Amniotic epithelial cell (primary cell): ENCODE measurements around the gene NPIPB13.
"Not testable (repeated sequence)": the region's sequence is repeated elsewhere in the genome, so short reads cannot be mapped to it uniquely, and the experiment has no call there.

Experiments
- DNase-seq: peaks from one replicate; pipeline ENCODE4 v3.0.0-alpha.2; 2010; ENCODE audit warnings: low read depth

The NPIPB13 gene

DNA sequence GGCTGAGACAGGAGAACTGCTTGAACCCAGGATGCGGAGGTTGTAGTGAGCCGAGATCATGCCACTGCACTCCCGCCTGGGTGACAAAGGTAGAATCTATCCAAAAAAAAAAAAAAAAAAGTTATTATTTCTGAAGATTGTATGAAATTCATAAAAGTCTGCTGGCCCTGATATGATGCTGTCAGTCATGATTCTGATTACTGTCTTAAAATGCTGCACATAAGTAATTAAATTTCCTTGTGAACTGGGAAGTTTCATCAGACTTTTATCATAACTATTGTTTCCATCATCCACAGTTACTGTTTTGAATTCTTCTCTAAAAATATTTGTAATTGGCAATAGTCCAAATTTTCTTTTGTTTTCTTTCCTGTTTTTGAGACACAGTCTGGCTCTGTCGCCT, at the start of gene NPIPB13:
NPIPB13 (minus strand) TSS at position 101 of the 400 bp plus-strand sequence. CDS start 2,906 bp downstream, outside the sequence.
- DNase-seq, result not testable (repeated sequence)

DNA sequence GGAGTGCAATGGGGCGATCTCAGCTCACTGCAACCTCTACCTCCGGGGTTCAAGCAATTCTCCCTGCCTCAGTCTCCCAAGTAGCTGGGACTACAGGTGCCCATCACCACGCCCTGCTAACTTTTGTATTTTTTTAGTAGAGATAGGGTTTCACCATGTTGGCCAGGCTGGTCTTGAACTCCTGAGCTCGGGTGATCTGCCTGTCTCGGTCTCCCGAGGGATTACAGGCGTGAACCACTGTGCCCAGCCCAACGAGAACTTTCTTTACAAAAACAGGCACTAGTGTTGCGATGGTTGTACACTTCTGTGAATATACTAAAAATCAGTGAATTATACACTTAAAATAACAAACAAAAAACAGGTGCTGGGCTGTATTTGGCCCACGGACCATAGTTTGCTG, 34.1 kb upstream of the NPIPB13 start:
- DNase-seq, result not testable (repeated sequence)

DNA sequence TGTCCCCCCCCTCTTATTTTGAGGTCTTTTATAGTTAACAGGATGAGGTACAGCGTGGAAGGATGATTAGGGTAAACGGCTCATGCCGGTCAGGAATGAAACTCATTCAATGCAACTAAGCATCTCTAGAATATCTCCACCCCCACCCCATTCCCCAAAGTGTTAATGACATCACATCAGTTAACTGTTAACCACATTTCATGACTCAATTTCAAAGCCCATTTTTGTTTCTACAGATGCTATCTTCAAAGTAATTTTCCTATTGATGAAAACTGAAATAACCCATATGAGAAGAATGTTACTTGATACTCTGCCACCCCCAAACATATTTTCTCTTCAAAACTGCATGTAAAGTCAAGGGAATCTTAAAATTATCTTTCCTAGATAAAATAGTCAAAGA, 30.2 kb upstream of the NPIPB13 start:
- not testable (repeated sequence) for DNase-seq

DNA sequence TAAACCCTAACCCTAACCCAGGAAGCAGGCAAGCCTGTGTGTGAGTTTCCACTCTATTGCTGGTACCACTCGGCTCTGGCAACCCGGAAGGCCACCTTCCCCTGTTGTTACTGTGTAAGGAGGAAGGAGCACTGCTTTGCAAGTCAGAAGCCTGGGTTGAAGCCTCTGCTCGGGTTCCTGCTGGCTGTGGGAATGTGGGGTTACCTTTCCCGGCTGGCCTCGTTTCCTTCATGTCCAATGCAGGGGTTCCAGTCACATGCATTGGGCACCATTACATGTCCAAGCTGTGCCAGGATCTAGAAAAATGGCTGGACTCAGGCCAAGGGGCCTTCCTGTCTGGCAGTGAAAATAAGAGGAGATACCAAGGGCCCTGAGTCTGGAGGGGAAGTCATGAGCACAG, 31.2 kb downstream of the NPIPB13 start:
- DNase-seq, result not testable (repeated sequence)

DNA sequence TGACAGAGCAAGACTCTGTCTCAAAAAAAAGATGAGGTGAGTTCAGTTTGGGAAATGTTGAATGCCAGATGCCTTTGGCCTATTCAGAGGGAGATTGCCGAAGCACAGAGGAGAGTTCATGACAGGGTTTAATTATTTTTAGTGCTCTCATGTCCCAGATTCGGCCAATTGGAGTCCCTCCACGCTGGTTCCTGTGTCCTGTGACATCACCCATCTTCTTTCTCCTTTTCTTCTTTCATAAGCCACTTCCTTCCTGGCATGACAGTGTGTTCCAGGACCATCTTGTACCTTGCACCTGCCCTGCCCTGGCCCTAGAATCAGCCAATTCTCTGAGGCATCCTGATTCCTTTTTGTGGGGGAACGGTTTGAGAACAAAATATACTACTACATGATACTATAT, 36.9 kb downstream of the NPIPB13 start:
- DNase-seq, result not testable (repeated sequence)

DNA sequence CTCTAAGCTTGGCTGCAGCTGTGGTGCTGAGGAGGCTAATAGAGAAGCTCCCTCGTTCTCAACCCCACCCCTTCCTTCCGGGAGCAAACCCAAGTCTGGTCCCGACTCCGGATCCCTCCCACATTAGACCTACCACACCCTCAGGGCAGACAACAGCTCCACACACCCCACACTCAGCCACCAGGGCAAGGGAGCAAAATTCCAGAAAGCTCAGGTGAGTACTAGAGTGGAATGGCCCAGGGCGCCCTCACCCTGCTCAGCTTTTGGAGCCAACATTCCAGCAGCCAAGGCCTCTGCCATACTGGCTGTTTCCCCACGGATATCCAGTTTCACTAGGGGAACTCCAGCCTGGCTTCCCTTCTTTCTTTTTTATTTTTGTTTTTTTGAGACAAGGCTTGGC, 39.2 kb downstream of the NPIPB13 start:
- not testable (repeated sequence) for DNase-seq

DNA sequence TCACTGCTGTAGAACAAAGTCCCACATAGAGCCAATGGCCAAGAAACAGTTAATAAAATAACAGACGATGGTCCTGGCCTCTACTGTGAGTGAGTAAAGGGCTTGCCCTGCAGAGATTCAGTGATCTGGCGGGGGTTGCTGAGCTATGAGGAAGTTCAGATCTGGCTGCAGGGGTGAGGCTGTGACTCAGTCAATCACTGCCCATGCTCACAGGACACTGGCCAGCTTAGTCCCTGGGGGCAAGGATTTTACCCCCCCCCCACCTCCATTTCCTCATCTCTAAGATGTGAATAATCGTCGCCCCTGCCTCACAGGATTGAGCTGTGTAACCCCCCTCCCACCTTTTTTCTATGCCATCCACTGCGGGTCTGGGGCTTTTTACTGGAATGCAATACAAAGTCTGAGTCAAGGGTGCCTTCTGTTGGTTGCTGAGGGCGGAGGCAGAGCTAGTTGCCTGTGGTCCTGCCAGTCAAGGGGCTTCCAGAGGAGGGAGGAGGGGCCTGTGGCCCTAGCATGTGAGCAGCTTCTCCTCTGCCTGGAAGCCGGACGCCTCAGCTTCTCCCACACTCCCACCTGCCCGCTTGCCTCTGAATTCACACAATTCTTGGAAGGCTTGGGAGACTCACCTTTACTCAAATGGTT, 41.1 kb downstream of the NPIPB13 start:
- DNase-seq, result not testable (repeated sequence)

DNA sequence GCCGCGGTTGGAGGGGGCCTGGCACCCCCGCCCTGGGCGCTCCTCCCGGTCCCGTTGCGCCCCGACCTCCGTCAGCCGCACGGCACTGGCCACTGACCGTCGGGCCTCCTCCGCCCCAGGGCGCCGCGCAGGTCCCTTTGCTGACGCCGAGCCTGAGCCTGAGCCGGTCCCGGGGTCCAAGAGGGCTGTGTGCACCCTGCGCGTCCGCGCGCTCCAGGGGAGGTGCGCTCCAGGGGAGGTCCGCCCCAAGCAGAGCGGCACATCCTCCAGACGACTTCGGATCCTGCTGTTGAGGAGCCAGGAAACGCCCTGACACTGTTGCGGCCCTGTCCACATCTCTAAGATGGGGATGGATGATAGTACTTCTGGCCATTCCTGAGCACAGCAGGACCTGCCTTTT, 42.0 kb downstream of the NPIPB13 start:
- DNase-seq, result not testable (repeated sequence)

DNA sequence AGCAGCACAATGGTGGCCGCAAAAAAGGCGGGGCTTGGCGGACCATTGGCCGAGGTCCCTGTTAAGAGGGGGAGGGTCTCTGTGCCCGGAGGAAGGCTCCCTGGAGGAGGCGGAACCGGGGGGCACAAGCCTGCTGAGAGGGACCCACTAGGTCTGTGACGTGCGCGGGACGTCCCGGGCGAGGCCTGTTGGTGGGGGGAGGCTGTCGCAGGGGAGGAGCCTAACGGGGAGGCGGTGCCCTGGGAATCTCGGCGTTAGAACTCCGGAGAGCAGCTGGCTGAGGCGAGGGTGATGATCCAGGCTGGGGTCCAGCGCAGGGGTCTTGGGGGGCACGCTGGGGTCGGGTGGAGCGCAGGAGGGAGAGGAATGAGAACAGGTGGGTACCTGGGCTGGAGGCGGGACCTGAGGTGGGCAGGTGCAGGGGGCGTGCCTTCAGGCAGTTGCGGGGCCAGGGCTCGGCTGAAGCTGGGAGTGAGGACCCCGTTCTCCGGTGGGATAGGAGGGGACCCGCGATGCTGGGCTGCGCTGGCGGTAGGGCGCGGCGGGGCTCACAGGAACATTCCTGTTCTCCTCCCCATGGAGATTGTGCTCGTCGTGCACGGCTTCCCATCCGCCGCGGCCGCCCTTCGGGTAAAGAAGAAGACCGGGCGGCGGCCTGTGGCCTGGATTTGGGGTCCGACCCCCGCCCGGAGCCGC, 42.6 kb downstream of the NPIPB13 start:
- DNase-seq, result not testable (repeated sequence)

DNA sequence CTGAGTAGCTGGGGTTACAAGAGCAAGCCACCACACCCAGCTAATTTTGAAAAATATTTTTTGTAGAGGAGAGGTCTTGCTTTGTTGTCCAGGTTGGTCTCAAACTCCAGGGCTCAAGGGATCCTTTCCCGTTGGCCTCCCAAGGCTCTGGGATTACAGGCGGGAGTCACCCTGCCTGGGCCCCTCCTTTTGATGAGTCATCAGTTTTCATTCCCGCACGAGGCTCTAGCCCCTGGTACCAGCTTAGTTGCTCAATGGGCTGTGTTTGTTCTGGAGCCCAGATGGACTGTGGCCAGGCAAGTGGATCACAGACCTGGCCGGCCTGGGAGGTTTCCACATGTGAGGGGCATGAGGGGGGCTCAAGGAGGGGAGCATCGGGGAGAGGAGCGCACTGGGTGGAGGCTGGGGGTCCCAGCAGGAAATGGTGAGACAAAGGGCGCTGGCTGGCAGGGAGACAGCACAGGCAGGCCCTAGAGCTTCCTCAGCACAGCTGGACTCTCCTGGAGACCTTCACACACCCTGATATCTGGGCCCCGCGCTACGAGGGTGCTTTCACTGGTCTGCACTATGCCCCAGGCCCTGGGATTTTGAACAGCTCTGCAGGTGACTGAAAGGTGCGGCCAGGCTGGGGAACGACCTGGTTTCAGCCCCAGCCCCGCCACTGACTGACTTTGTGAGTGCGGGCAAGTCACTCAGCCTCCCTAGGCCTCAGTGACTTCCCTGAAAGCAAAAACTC, 48.5 kb downstream of the NPIPB13 start:
- not testable (repeated sequence) for DNase-seq

DNA sequence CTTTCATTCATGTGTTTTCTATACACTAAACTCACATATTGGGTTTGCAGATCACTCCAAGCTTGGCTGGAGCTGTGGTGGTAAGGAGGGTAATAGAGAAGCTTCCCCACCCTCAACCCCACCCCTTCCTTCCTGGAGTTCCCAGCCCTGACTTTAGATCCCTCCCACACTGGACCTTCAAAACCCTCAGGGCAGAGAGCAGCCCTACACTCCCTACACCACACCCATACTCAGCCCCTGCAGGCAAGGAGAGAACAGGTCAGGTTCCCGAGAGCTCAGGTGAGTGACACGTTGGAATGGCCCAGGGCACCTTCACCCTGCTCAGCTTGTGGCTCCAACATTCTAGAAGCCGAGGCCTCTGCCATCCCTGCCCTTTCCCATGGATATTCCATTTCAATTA, 49.2 kb downstream of the NPIPB13 start, which contains the start of gene SULT1A3:
SULT1A3 (plus strand) TSS at position 207 of the 400 bp plus-strand sequence. CDS start 1,474 bp downstream, outside the sequence.
- DNase-seq, result not testable (repeated sequence)
